HEK293T (cell line): ENCODE data around the gene PUDP.

Experiments used
- BHLHE40 ChIP-seq: fragments of 450-650 bp; IDR thresholded peaks from 2 replicates; pipeline ENCODE4 v1.6.1; 2016; ENCODE audit warnings: mild to moderate bottlenecking, moderate library complexity, borderline replicate concordance
- ELF4 ChIP-seq: fragments of 450-650 bp; IDR thresholded peaks from 2 replicates; pipeline ENCODE4 v1.6.1; 2017; ENCODE audit warnings: antibody characterized with exemption
- FOXK2 ChIP-seq: fragments of 450-650 bp; IDR thresholded peaks from 2 replicates; pipeline ENCODE4 v1.6.1; 2016; ENCODE audit warnings: mild to moderate bottlenecking
- FOXM1 ChIP-seq: fragments of 450-650 bp; IDR thresholded peaks from 2 replicates; pipeline ENCODE4 v1.6.1; 2017; ENCODE audit warnings: mild to moderate bottlenecking, borderline replicate concordance
- HDGF ChIP-seq: fragments of 450-650 bp; IDR thresholded peaks from 2 replicates; pipeline ENCODE4 v1.6.1; 2017; ENCODE audit warnings: antibody characterized with exemption, borderline replicate concordance
- L3MBTL2 ChIP-seq: fragments of 450-650 bp; conservative IDR thresholded peaks from 2 replicates; pipeline ENCODE4 v1.6.1; 2016; ENCODE audit warnings: mild to moderate bottlenecking
- LEF1 ChIP-seq: fragments of 450-650 bp; IDR thresholded peaks from 2 replicates; pipeline ENCODE4 v1.6.1; 2017; ENCODE audit warnings: mild to moderate bottlenecking, borderline replicate concordance
- NFRKB ChIP-seq: fragments of 450-650 bp; IDR thresholded peaks from 2 replicates; pipeline ENCODE4 v1.6.1; 2016; ENCODE audit warnings: mild to moderate bottlenecking, moderate library complexity
- SP1 ChIP-seq: fragments of 450-650 bp; IDR thresholded peaks from 2 replicates; pipeline ENCODE4 v1.6.1; 2017
- SUZ12 ChIP-seq: fragments of 450-650 bp; IDR thresholded peaks from 2 replicates; pipeline ENCODE4 v1.6.1; 2016; ENCODE audit warnings: mild to moderate bottlenecking
- TARDBP ChIP-seq: fragments of 450-650 bp; IDR thresholded peaks from 2 replicates; pipeline ENCODE4 v1.6.1; 2016
- ZNF384 ChIP-seq: fragments of 450-650 bp; IDR thresholded peaks from 2 replicates; pipeline ENCODE4 v1.6.1; 2016
- TF ChIP-seq, protein P1 (sequence below): fragments of 450-650 bp; IDR thresholded peaks from 2 replicates; pipeline ENCODE4 v1.6.1; 2016

GRCh38 chrX:7145454-7145853 lies 2.5 kb downstream of the PUDP start:
- TF ChIP-seq SUZ12: no peak
- no peak for TF ChIP-seq L3MBTL2
- TF ChIP-seq BHLHE40: no peak
- TF ChIP-seq FOXM1: no peak
- TF ChIP-seq ELF4: no peak
- TF ChIP-seq LEF1: no peak
- TF ChIP-seq TARDBP: no peak
- TF ChIP-seq FOXK2: no peak
- no peak for TF ChIP-seq ZNF384
- TF ChIP-seq SP1: no peak
- TF ChIP-seq HDGF: no peak
- TF ChIP-seq, protein P1, sequence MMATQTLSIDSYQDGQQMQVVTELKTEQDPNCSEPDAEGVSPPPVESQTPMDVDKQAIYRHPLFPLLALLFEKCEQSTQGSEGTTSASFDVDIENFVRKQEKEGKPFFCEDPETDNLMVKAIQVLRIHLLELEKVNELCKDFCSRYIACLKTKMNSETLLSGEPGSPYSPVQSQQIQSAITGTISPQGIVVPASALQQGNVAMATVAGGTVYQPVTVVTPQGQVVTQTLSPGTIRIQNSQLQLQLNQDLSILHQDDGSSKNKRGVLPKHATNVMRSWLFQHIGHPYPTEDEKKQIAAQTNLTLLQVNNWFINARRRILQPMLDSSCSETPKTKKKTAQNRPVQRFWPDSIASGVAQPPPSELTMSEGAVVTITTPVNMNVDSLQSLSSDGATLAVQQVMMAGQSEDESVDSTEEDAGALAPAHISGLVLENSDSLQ: no peak
- no peak for TF ChIP-seq NFRKB
